GM18870 (cell line): ENCODE measurements around the gene PLOD1.

Experiments
- ATAC-seq: cut with Tn5 transposase; IDR thresholded peaks from one replicate; pipeline ENCODE4 v1.9.1; 2021; ENCODE audit warnings: moderate library complexity; ENCODE audit not compliant: unreplicated experiment

The PLOD1 gene

DNA sequence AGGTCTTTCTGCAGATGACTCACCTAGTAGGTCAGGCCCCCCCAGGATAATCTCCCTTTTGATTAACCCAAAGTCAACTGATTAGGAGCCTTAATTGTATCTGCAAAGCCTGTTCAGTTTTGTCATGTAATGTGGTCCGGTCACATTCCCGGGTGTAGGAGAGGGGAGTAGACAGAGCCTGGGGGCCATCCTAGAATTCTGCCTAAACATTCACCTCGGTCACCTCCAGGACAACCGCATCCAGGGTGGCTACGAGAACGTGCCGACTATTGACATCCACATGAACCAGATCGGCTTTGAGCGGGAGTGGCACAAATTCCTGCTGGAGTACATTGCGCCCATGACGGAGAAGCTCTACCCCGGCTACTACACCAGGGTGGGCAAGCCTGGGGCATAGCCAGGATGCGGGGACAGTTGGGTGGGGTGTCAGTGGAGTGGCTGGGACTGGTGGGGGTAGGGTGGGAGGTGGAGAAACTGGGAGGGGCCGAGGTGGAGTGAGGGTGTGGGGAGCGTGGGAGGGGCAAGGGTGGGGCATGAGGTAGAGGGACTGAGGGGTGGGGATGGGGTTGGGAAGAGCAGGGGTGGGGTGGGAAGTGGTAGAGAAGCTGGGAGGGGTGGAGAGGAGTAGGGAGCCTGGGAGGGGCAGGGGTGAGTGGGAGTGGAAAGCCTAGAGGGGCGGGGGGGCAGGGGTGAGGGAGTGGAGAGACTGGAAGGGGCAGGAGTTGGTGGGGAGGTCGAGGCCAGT lies 36.1 kb downstream of the PLOD1 start:
- no peak for ATAC-seq

- ATAC-seq = no peak
Measured at GRCh38 chr1:11977625-11978024, 43.1 kb downstream of the PLOD1 start.

GRCh38 chr1:11978301-11978700 lies 43.8 kb downstream of the PLOD1 start:
- ATAC-seq = no peak

DNA sequence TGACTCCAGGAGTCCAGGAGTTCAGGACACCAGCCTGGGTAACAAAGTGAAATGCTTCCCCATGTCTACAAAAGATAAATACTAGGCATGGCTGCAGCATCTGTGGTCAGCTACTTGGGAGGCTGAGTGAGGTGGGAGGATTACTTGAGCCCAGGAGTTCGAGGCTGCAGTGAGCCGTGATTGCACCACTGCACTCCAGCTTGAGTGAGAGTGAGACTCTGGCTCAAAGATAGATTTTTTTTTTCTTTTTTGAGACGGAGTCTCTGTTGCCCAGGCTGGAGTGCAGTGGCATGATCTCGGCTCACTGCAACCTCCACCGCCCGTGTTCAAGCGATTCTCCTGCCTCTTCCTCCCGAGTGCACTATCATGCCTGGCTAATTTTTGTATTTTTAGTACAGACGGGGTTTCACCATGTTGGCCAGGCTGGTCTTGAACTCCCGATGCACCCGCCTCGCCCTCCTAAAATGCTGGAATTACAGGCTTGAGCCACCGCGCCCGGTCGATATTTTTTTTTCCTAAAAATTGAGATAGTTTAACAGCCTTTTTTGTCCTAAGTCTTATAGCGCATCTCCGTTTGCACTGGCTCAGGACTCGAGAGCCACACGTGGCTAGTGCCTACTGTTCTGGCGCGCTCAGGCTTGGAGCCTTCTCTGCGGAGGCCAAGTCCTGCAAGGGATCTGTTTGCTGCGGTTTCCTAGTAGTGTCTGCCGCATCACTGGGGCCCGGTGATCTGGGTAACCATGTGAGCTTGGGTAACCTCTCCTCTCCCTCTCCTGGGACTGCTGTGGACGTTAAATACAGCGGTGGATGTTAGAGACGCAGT lies 44.7 kb downstream of the PLOD1 start:
- ATAC-seq = no peak

- peak; percentile 88 for ATAC-seq
Measured at GRCh38 chr1:11979851-11980675, 45.5 kb downstream of the PLOD1 start, which contains the start of gene MFN2. Gene MFN2 (plus strand): TSS chr1:11980444. CDS start chr1:11989169, 8,725 bp downstream.

DNA sequence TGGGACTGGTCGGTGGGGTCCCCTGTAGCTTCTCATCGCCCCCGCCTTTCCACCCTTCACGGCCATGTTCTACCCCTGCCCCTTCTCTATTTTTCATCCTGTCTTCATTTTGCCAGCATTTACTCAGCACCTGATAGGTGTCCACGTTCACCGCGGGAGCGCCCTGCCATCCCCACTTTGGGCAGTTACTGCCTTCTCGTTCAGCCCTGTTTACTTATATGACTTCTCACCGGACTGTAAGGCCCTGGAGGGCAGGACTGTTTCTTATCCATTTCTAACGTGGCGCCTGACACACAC lies 46.1 kb downstream of the PLOD1 start:
- no peak for ATAC-seq

DNA sequence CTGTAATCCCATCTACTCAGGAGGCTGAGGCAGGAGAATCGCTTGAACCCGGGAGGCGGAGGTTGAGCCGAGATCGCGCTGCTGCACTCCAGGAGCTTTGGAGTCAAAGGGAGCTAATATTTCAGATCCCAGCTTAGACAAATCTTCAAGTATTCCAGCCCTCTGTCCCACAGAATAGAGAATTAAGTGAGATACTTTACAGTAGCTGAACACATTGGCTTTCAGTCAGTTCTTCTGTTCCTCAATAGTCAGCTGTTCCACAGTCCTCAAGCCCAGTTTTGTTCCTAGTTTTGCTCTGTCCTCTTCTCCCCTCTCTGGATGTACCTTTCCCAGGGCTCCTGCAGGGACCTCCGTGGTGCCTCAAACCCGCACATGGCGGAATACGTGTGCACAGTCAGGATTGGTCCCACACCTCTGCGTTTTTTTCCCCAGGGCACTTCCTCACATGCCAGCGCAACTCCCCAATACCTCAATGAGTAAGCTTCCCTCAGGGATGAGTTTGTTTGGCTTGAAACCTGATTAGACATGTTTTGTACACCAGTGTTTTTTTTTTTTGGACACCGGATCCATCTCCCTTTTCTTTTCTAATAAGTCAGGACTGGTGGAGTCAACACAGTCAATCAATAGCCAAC lies 47.0 kb downstream of the PLOD1 start:
- ATAC-seq = no peak

- ATAC-seq = no peak
Measured at GRCh38 chr1:11982010-11982392, 47.5 kb downstream of the PLOD1 start.

DNA sequence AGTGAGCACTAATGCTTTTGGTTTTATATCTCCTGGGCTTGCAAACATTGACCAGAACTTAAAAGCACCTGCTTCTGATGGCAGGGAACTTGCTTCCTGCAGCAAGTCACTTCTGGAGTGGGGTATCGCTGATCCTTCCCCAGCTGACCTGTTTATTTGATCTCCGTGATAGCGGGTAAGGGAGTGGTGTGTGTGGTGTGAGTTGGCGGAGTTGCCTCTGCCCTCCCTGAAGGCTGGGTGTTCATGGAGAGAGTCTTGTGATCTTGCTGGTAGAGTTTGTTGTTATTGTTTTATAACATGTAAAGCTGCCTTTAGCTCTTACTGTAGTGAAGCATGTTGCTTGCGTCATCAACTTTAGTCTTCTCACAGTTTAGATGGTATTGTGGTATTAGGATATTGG lies 49.6 kb downstream of the PLOD1 start:
- no peak for ATAC-seq

GRCh38 chr1:11984576-11984975 lies 50.1 kb downstream of the PLOD1 start:
- no peak for ATAC-seq

- no peak for ATAC-seq
Measured at GRCh38 chr1:11985171-11985570, 50.7 kb downstream of the PLOD1 start.

GRCh38 chr1:11985851-11986250 lies 51.3 kb downstream of the PLOD1 start:
- ATAC-seq = no peak

GRCh38 chr1:11989669-11990068 lies 55.2 kb downstream of the PLOD1 start:
- ATAC-seq = no peak

GRCh38 chr1:11990303-11991032 lies 56.0 kb downstream of the PLOD1 start:
- ATAC-seq = no peak

- ATAC-seq = no peak
Measured at GRCh38 chr1:11991969-11992676, 57.6 kb downstream of the PLOD1 start.

- no peak for ATAC-seq
Measured at GRCh38 chr1:11997081-11997850, 62.7 kb downstream of the PLOD1 start.

DNA sequence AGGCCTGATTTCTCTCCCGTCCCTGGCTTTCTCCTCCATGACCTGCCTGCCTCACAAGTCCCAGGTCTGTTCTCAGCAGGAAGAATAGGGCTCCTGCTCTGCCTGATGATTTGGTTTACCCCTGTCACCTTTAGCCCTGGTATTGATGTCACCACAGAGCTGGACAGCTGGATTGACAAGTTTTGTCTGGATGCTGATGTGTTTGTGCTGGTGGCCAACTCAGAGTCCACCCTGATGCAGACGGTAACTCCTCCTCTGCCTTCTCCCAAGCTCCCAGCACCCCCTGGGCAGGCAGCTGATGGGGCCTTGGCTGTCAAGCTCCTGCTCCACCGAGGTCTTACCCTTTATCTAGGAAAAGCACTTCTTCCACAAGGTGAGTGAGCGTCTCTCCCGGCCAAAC lies 64.1 kb downstream of the PLOD1 start:
- ATAC-seq = no peak

GRCh38 chr1:11999236-11999635 lies 64.7 kb downstream of the PLOD1 start:
- no peak for ATAC-seq
